ENCODE measurements around the gene NFIC. TPM values are rescaled to one million over a fixed set of nuclear protein-coding genes. Genes with fewer than 3 reads are reported as not detected.

The NFIC gene
- total RNA-seq, 1 donor from 2014 or later, result 1.1 TPM

DNA sequence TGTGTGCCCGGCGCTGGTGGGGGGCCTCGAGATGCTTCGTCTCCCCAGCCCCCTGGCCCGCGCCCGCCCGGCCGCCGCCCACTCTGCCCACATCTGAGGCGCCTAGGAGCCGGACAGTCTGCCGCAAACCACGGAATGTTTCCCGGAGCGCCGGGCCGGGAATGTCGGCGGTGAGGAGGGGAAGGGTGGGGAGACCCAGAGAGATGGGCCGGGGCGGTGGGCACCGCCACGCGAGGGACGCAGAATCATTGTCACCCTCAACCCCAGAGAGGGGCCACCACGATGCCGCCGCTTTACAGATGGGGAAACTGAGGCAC is 46.1 kb upstream of the NFIC start:
- Mint-ChIP-seq H3K36me3 (no peaks in the 10 kb centered on the region), H3K27ac (no peak overlapping the region), H3K27me3 (ENCODE audit: insufficient read depth, low read depth) (peaks cover 24% of the 10 kb centered on the region), H3K4me1 (no peaks in the 10 kb centered on the region), H3K4me3 (no peak overlapping the region), H3K9me3 (no peaks in the 10 kb centered on the region)
- H3K27me3 ChIP-seq, result peaks cover 38% of the 10 kb centered on the region
- TF ChIP-seq, protein P1, sequence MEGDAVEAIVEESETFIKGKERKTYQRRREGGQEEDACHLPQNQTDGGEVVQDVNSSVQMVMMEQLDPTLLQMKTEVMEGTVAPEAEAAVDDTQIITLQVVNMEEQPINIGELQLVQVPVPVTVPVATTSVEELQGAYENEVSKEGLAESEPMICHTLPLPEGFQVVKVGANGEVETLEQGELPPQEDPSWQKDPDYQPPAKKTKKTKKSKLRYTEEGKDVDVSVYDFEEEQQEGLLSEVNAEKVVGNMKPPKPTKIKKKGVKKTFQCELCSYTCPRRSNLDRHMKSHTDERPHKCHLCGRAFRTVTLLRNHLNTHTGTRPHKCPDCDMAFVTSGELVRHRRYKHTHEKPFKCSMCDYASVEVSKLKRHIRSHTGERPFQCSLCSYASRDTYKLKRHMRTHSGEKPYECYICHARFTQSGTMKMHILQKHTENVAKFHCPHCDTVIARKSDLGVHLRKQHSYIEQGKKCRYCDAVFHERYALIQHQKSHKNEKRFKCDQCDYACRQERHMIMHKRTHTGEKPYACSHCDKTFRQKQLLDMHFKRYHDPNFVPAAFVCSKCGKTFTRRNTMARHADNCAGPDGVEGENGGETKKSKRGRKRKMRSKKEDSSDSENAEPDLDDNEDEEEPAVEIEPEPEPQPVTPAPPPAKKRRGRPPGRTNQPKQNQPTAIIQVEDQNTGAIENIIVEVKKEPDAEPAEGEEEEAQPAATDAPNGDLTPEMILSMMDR (IDR thresholded peaks at IDR 0.05), result no peak
- no peak for TF ChIP-seq EZH2phosphoT487 (IDR thresholded peaks at IDR 0.05)
- no peak for TF ChIP-seq EZH2 (IDR thresholded peaks at IDR 0.05)
- H3K79me2 ChIP-seq (ENCODE audit: low read depth), result no peaks in the 10 kb centered on the region
- H3K9me3 ChIP-seq (ENCODE audit: low read depth), result no peaks in the 10 kb centered on the region
- H3K4me2 ChIP-seq, result no peak overlapping the region
- H3K4me1 ChIP-seq, result no peaks in the 10 kb centered on the region
- no peak overlapping the region for H3K27ac ChIP-seq
- no peak overlapping the region for H2AFZ ChIP-seq (replicated peaks)
- H3F3A ChIP-seq (ENCODE audit: low read depth), result no peaks in the 10 kb centered on the region
- H3K9ac ChIP-seq, result no peak overlapping the region
- H3K36me3 ChIP-seq, result no peaks in the 10 kb centered on the region
- DNase-seq (ENCODE audit: low spot score), result no peak
- H4K20me1 ChIP-seq (ENCODE audit: low read depth), result no peaks in the 10 kb centered on the region
- H3K4me3 ChIP-seq, result no peak overlapping the region

DNA sequence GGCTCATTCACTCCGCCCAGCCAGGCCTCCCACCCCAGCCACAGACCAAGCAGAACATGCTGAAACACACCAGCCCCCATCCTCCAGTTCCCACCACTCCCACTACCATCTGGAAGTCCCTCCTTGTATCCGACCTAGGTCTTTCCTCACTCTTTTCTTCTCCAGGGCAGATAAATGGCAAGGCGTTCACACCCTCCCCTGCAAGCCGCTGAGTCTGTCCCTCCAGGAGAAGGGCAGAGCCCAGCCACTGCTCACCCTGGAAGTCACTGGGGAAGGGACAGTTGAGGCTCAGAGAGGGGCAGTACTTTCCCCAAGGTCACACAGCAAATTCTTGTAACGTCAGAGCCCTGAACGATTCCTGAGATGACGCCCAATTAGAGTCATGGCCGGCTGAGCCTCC is 45.5 kb upstream of the NFIC start:
- no peak overlapping the region for H2AFZ ChIP-seq (replicated peaks)
- H3K4me2 ChIP-seq, result no peak overlapping the region
- H3K9ac ChIP-seq, result no peak overlapping the region
- no peak for TF ChIP-seq EZH2phosphoT487 (IDR thresholded peaks at IDR 0.05)
- no peak for TF ChIP-seq EZH2 (IDR thresholded peaks at IDR 0.05)
- TF ChIP-seq, protein P1 (IDR thresholded peaks at IDR 0.05), result no peak
- no peaks in the 10 kb centered on the region for H3F3A ChIP-seq (ENCODE audit: low read depth)
- Mint-ChIP-seq H3K27me3 (ENCODE audit: insufficient read depth, low read depth) (peaks cover 25% of the 10 kb centered on the region), H3K9me3 (no peaks in the 10 kb centered on the region), H3K4me1 (no peaks in the 10 kb centered on the region), H3K36me3 (no peaks in the 10 kb centered on the region), H3K4me3 (no peak overlapping the region), H3K27ac (no peak overlapping the region)
- no peak overlapping the region for H3K4me3 ChIP-seq
- H3K27ac ChIP-seq, result no peak overlapping the region
- no peaks in the 10 kb centered on the region for H3K36me3 ChIP-seq
- no peaks in the 10 kb centered on the region for H3K4me1 ChIP-seq
- H3K27me3 ChIP-seq, result peaks cover 38% of the 10 kb centered on the region
- H3K79me2 ChIP-seq (ENCODE audit: low read depth), result no peaks in the 10 kb centered on the region
- H3K9me3 ChIP-seq (ENCODE audit: low read depth), result no peaks in the 10 kb centered on the region
- no peaks in the 10 kb centered on the region for H4K20me1 ChIP-seq (ENCODE audit: low read depth)
- DNase-seq (ENCODE audit: low spot score), result no peak

DNA sequence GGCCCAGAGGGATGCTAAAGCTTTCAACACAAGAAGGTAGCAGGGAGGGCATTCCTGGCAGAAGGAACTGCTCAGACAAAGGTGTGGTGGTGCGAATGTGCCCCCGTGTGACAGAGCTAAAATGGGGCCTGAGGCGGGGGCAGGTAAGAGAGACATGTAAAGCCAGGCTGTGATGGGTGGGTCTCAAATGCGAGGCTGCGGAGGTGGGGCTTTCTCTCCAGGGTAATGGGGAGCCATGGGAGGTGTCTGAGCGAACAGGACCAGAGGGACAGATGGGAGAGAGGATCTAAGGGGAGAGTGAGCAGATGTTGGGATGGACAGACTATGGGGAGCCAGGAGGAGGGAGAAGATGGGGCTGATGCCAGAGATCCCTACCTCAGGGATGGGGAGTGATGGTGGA is 44.7 kb upstream of the NFIC start:
- Mint-ChIP-seq H3K27ac (no peak overlapping the region), H3K36me3 (no peaks in the 10 kb centered on the region), H3K4me1 (no peaks in the 10 kb centered on the region), H3K4me3 (no peak overlapping the region), H3K27me3 (ENCODE audit: insufficient read depth, low read depth) (peaks cover 20% of the 10 kb centered on the region), H3K9me3 (no peaks in the 10 kb centered on the region)
- no peaks in the 10 kb centered on the region for H4K20me1 ChIP-seq (ENCODE audit: low read depth)
- no peaks in the 10 kb centered on the region for H3K4me1 ChIP-seq
- H2AFZ ChIP-seq (replicated peaks), result no peak overlapping the region
- no peaks in the 10 kb centered on the region for H3K9me3 ChIP-seq (ENCODE audit: low read depth)
- H3K4me2 ChIP-seq, result no peak overlapping the region
- H3K36me3 ChIP-seq, result no peaks in the 10 kb centered on the region
- no peak overlapping the region for H3K27ac ChIP-seq
- H3K79me2 ChIP-seq (ENCODE audit: low read depth), result no peaks in the 10 kb centered on the region
- H3K27me3 ChIP-seq, result peaks cover 38% of the 10 kb centered on the region
- no peaks in the 10 kb centered on the region for H3F3A ChIP-seq (ENCODE audit: low read depth)
- no peak for DNase-seq (ENCODE audit: low spot score)
- H3K4me3 ChIP-seq, result no peak overlapping the region
- no peak overlapping the region for H3K9ac ChIP-seq
- TF ChIP-seq EZH2phosphoT487 (IDR thresholded peaks at IDR 0.05) (no peak), EZH2 (IDR thresholded peaks at IDR 0.05) (no peak)
- TF ChIP-seq, protein P1 (IDR thresholded peaks at IDR 0.05), result no peak

Measured in neural progenitor cell (in vitro differentiated cells).